OCI-LY7 (cell line): ENCODE results near the gene SOX2. TPM values are rescaled to one million over a fixed set of nuclear protein-coding genes. Genes with fewer than 3 reads are reported as not detected.

Experiments
- BruUV-seq: library from RNA; stranded (reverse); fragments of 400-500 nt; replicated peaks from 2 replicates; lab custom pipeline; 2021; lab: Mats Ljungman, UMichigan
- CTCF ChIA-PET: fragments of 300-600 bp; sonication (Branson Sonifier 250); formaldehyde crosslinking; loops from one replicate; lab custom pipeline; 2022; ENCODE audit warnings: antibody characterized with exemption; ENCODE audit not compliant: unreplicated experiment; lab: Charles Lee
- POLR2A ChIA-PET: fragments of 300-600 bp; sonication (Branson Sonifier 250); formaldehyde crosslinking; loops from one replicate; lab custom pipeline; 2022; ENCODE audit warnings: antibody characterized with exemption; lab: Charles Lee
- DNase-seq: peaks from one replicate; pipeline ENCODE4 v3.0.0-alpha.2; 2015; ENCODE audit warnings: low spot score
- H2AFZ ChIP-seq: fragments of 200-600 bp; sonication (generic), shearing (Covaris generic); 2 replicates; pipeline ENCODE4 v1.6.1; 2014; ENCODE audit warnings: mild to moderate bottlenecking, antibody characterized with exemption, low read length, moderate library complexity
- H3K27ac ChIP-seq: fragments of 200-600 bp; sonication (generic); 2 replicates; pipeline ENCODE4 v1.5.1; 2014; ENCODE audit warnings: mixed run types, low read depth, mild to moderate bottlenecking, moderate library complexity, low read length, inconsistent platforms; ENCODE audit not compliant: poor library complexity, severe bottlenecking
- H3K36me3 ChIP-seq: fragments of 200-600 bp; sonication (generic); 2 replicates; pipeline ENCODE4 v1.6.1; 2014; ENCODE audit warnings: mild to moderate bottlenecking, antibody characterized with exemption, low read length, moderate library complexity, mixed read lengths; ENCODE audit not compliant: insufficient read depth
- H3K4me1 ChIP-seq: fragments of 200-600 bp; sonication (generic); 2 replicates; pipeline ENCODE4 v1.5.1; 2014; ENCODE audit warnings: mild to moderate bottlenecking, low read length; ENCODE audit not compliant: insufficient read depth, poor library complexity, severe bottlenecking
- H3K4me2 ChIP-seq: fragments of 200-600 bp; sonication (generic); 2 replicates; pipeline ENCODE4 v1.6.1; 2014; ENCODE audit warnings: mild to moderate bottlenecking, low read length
- H3K4me3 ChIP-seq: fragments of 200-600 bp; sonication (generic); 2 replicates; pipeline ENCODE4 v1.5.1; 2014; ENCODE audit warnings: mild to moderate bottlenecking, low read depth, low read length; ENCODE audit not compliant: poor library complexity, severe bottlenecking
- H3K79me2 ChIP-seq: fragments of 200-600 bp; sonication (generic); 2 replicates; pipeline ENCODE4 v1.6.1; 2016; ENCODE audit warnings: low read depth, mild to moderate bottlenecking, low read length, moderate library complexity, mixed read lengths; ENCODE audit not compliant: insufficient read depth
- H3K9me2 ChIP-seq: fragments of 200-600 bp; sonication (generic); 2 replicates; pipeline ENCODE4 v1.6.1; 2016; ENCODE audit warnings: mild to moderate bottlenecking, low read length, mixed read lengths; ENCODE audit not compliant: insufficient read depth
- H3K9me3 ChIP-seq: fragments of 200-600 bp; sonication (generic); 2 replicates; pipeline ENCODE4 v1.6.1; 2014; ENCODE audit warnings: mild to moderate bottlenecking, mixed run types, low read length, mixed read lengths
- H4K20me1 ChIP-seq: fragments of 200-600 bp; sonication (generic); 2 replicates; pipeline ENCODE4 v1.6.1; 2014; ENCODE audit warnings: mild to moderate bottlenecking, antibody characterized with exemption, low read length, moderate library complexity, mixed read lengths; ENCODE audit not compliant: insufficient read depth
- EZH2phosphoT487 ChIP-seq: fragments of 200-600 bp; sonication (generic); IDR thresholded peaks from 2 replicates; pipeline ENCODE4 v1.6.1; 2018; ENCODE audit warnings: low read depth, borderline replicate concordance, mild to moderate bottlenecking, mixed run types, antibody characterized with exemption, low read length, moderate library complexity, mixed read lengths
- intact Hi-C: fragments of 100-400 bp; cut with micrococcal nuclease; formaldehyde crosslinking; loops from one replicate; pipeline ENCODE4 v1.10.0; 2022; ENCODE audit not compliant: unreplicated experiment
- total RNA-seq, 2 experiments: library from RNA; depleted of rRNA in 1 of 2; stranded (reverse); fragments of >200 nt in 1 of 2; shearing (Covaris generic) in 1 of 2; gene quantifications; 2 replicates each; pipeline ENCODE4 v1.2.3, GENCODE V29; 2014 to 2022
- TF ChIP-seq, protein P1 (sequence below): fragments of 200-600 bp; sonication (generic); conservative IDR thresholded peaks from 2 replicates; pipeline ENCODE4 v1.5.1; 2014; ENCODE audit warnings: mild to moderate bottlenecking, antibody characterized with exemption, low read length, moderate library complexity, mixed read lengths

SOX2 gene
- total RNA-seq, 2 experiments from 2014 or later, result 11.3 to 33.5 TPM

DNA sequence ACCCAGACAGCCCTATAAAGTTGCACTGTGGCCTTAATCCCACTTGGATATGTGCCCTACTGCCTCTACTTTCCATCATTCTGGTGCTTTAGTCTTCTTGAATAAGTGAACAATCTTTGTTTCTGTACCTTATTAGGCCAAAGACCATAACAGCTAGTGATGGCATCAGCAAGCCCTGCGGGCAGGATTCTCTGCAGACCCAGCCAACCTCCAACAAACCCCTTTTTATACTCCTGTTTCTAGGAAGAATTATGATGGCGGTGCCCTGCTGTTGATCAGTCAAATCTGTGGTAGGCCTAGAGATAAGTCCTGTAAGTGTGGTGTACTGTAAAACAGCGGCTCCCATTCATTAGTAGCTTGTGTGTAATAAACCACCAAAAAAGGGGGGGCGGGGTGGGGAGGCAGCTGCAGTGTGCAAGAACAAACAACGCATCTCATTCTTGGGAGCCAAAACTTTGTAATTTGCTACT, 40.5 kb downstream of the SOX2 start:
- Histone ChIP-seq H2AFZ (no peak overlapping the region), H3K9me2 (no peaks in the 10 kb centered on the region), H3K4me1 (peaks cover 17% of the 10 kb centered on the region), H4K20me1 (no peaks in the 10 kb centered on the region), H3K4me2 (no peak overlapping the region), H3K9me3 (no peaks in the 10 kb centered on the region), H3K36me3 (no peaks in the 10 kb centered on the region), H3K79me2 (no peaks in the 10 kb centered on the region), H3K27ac (no peak overlapping the region), H3K4me3 (no peak overlapping the region)
- no TSS peak for BruUV-seq
- CTCF ChIA-PET, result no interaction called here
- no peak for TF ChIP-seq EZH2phosphoT487
- TF ChIP-seq, protein P1, sequence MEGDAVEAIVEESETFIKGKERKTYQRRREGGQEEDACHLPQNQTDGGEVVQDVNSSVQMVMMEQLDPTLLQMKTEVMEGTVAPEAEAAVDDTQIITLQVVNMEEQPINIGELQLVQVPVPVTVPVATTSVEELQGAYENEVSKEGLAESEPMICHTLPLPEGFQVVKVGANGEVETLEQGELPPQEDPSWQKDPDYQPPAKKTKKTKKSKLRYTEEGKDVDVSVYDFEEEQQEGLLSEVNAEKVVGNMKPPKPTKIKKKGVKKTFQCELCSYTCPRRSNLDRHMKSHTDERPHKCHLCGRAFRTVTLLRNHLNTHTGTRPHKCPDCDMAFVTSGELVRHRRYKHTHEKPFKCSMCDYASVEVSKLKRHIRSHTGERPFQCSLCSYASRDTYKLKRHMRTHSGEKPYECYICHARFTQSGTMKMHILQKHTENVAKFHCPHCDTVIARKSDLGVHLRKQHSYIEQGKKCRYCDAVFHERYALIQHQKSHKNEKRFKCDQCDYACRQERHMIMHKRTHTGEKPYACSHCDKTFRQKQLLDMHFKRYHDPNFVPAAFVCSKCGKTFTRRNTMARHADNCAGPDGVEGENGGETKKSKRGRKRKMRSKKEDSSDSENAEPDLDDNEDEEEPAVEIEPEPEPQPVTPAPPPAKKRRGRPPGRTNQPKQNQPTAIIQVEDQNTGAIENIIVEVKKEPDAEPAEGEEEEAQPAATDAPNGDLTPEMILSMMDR, result no peak
- no peak for DNase-seq
- POLR2A ChIA-PET, result interaction anchor here (0.7 kb wide), 2 partner anchors 997 to 1519 kb away, joined by 3 to 5 read pairs; no protein-coding TSS in a partner anchor
- intact Hi-C loops, result no loop called here

- no TSS peak for BruUV-seq
- no peak for DNase-seq
- intact Hi-C loops, result no loop called here
- peaks cover 22% of the 10 kb centered on the region for H3K4me1 ChIP-seq
- H3K27ac ChIP-seq, result no peak overlapping the region
- no peak overlapping the region for H3K4me3 ChIP-seq
- no peaks in the 10 kb centered on the region for H3K36me3 ChIP-seq
- H3K9me3 ChIP-seq, result no peaks in the 10 kb centered on the region
- no peak overlapping the region for H3K4me2 ChIP-seq
- peak overlapping the region; percentile 22 for H2AFZ ChIP-seq
- POLR2A ChIA-PET, result interaction anchor here (0.7 to 1.4 kb wide), 4 partner anchors 8 to 390 kb away, joined by 3 to 4 read pairs (median 3); no protein-coding TSS in a partner anchor
- no peaks in the 10 kb centered on the region for H4K20me1 ChIP-seq
- H3K79me2 ChIP-seq, result no peaks in the 10 kb centered on the region
- TF ChIP-seq, protein P1, result no peak
- TF ChIP-seq EZH2phosphoT487, result no peak
- CTCF ChIA-PET, result no interaction called here
- no peaks in the 10 kb centered on the region for H3K9me2 ChIP-seq
Observed at GRCh38 chr3:181753391-181753790, 41.7 kb downstream of the SOX2 start.

DNA sequence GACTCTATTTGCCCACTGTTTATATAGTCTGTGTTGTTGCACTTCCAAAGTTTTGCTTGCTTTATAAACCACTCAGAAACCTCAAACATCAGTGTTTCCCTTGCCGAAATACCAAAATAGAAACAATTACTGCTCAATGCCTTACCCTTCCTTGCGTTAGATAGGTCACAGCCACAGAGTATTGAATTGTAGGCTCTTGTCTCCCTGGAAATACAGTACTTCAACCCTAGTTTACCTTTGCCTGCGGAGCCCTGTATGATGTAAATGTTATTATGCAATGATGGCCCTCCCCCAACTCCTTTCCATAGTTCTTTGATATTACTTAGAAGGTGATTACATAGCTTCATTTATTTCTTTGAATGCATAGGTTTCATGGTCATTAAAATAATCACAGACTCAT, 44.2 kb downstream of the SOX2 start:
- no peak overlapping the region for H3K4me3 ChIP-seq
- CTCF ChIA-PET, result no interaction called here
- peaks cover 22% of the 10 kb centered on the region for H3K4me1 ChIP-seq
- intact Hi-C loops, result no loop called here
- DNase-seq, result no peak
- H3K36me3 ChIP-seq, result no peaks in the 10 kb centered on the region
- H3K9me2 ChIP-seq, result no peaks in the 10 kb centered on the region
- no peak overlapping the region for H3K27ac ChIP-seq
- no peaks in the 10 kb centered on the region for H4K20me1 ChIP-seq
- POLR2A ChIA-PET, result interaction anchor here (0.7 kb wide), 1 partner anchor 195 kb away, joined by 3 read pairs; no protein-coding TSS in a partner anchor
- no peak for TF ChIP-seq EZH2phosphoT487
- TF ChIP-seq, protein P1, result no peak
- peak overlapping the region; percentile 47; the same call in 1 of the 2 replicates for H3K4me2 ChIP-seq
- no peaks in the 10 kb centered on the region for H3K79me2 ChIP-seq
- BruUV-seq, result no TSS peak
- H2AFZ ChIP-seq, result peak overlapping the region; percentile 79; the same call in 1 of the 2 replicates
- H3K9me3 ChIP-seq, result no peaks in the 10 kb centered on the region
